SK-MEL-5 (cell line): ENCODE data around the gene PTPN4. TPM values are rescaled to one million over a fixed set of nuclear protein-coding genes. Genes with fewer than 3 reads are reported as not detected.
"Not testable (repeated sequence)": the region's sequence is repeated elsewhere in the genome, so short reads cannot be mapped to it uniquely, and the experiment has no call there.

Source experiments
- DNase-seq: peaks from one replicate; pipeline ENCODE4 v3.0.0-alpha.2; 2016; ENCODE audit warnings: low read depth, low spot score
- in situ Hi-C: cut with HindIII; loops from 2 replicates; pipeline ENCODE4 v1.10.0; 2016; ENCODE audit warnings: low sequenced_read_pairs, high pct_unique_total_duplicates, low pct_unique_long_range_greater_than_20kb
- total RNA-seq: library from RNA; depleted of rRNA; stranded (reverse); fragments of >200 nt; shearing (Covaris generic); gene quantifications from 2 replicates; pipeline ENCODE4 v1.2.3, GENCODE V29; 2014

PTPN4 gene
- total RNA-seq, 1 experiment from 2014 or later, result 15.7 TPM

GRCh38 chr2:119941388-119941787, 181.7 kb downstream of the PTPN4 start:
- DNase-seq, result no peak
- in situ Hi-C loops, result no loop called here

- no peak for DNase-seq
- in situ Hi-C loops, result no loop called here
Measured at GRCh38 chr2:119941981-119942513, 182.3 kb downstream of the PTPN4 start.

DNA sequence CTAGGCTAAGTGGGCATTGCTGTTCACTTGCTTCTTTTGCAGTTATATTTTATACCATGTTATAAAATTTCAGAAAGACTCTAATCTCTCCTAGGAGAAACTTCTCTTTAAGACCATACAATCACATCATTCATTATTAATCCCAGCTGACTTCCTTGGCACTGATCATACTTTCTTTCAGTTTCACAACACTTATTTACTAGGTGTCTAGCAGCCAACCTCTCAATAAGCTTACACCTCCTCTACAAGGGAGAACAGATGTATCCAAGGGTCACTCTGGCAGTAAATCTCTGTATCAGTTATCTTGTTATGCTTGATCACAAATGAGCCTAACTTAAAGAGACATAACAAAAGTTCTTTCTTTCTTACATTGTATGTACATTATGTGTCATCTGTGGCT, 183.3 kb downstream of the PTPN4 start:
- DNase-seq, result peak; percentile 17
- in situ Hi-C loops, result no loop called here

DNA sequence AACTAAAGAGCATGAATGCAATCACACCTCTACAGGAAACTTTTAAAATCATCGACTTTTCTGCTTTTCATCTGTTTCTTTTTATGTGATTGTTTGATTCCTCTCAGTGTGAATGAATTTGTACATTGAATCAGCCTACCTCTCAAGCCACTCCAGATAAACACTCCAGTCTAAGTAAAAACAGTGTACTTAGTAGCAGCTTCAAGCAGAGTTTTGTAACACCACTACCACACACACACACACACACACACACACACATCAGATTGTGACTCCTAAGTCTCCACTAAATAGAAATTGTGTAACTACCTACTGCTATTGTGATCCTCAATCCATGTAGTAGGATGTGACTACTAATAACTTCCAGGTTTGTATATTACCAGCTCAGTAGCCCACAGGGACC, 187.8 kb downstream of the PTPN4 start:
- in situ Hi-C loops, result no loop called here
- DNase-seq, result no peak

DNA sequence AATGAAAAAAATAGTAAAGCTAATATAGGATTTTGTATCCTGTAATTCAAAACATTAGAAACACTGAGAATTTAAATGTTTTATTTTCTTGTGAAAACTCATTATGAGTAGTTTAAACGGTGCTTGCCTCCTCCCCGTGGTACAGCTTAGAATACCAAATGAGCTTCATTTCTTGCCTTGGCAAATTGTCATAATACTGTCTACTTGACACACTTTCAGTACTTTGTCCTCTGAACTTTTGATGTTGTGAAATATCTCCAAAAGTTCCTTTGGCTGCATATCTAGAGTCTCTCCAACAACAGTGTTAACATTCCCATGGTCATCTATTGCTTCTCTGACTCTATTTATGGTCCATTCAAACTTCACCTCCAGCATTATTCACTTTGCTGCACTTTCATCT, 191.2 kb downstream of the PTPN4 start:
- in situ Hi-C loops, result no loop called here
- DNase-seq, result no peak

DNA sequence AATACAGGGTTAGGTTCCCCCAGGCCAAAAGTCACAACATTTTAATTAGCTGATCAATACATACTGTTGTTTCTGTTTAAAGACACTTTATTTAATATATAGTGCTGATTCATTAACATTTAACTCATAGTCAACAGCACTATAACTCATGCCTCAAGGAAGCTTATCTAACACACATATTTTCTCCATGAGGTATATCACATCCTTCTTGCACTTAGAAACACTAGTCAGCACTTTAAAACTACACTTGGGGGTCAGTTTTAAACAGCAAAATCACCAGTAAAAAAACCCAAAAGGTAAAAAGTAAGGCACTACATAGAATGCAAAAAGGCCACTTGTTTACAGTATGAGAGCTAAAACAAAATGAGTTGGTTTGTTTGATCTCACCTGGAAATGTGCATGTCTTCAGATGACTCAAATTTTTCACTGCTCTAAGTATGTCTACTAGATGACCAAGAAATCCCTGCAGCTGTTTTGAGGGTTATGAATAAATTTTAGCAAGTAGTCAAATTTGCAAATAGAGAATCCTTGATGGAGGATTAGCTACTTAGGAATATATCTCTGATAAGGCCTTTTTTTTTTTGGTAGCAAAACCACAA, 199.0 kb downstream of the PTPN4 start:
- no peak for DNase-seq
- in situ Hi-C loops, result no loop called here

- in situ Hi-C loops, result no loop called here
- DNase-seq, result no peak
Measured at GRCh38 chr2:119960821-119961220, 201.1 kb downstream of the PTPN4 start.

DNA sequence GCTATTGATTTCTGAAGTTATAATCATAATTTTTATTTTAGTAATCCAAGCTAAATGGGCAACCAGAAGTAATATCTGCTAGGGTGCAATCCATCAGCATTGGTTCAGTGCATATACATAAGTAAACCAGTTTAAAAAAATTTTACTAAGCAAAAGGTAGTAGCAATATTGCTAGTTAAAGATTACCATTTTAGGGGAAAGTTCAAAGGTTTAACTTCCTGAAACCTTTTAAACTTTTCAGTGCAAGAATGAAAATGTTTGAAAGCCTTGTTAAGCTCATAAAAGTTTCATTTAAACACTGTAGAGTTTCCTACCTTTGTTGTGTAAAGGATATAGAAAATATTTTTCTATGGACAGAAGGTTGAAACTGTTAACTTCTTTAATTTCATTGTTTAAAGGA, 222.2 kb downstream of the PTPN4 start:
- no peak for DNase-seq
- in situ Hi-C loops, result no loop called here

DNA sequence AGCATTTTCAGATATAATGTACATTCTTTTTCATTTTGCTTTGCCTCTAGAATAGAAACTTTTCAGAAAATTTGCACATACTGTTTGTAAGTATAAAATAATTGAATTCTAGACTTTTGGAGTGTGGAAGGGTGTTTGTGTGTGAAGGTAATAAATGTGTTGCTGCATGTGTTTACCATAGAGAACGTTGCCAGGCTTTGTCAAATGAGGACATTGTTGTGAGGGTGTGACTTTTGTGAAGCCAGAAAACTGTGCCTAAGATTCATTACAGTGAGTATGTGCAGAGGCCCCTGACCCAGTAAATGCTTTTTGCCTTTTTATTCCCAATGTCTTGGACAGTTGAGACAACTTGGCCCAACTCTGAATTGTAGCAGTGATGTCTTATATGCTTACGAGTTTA, 222.8 kb downstream of the PTPN4 start:
- no peak for DNase-seq
- in situ Hi-C loops, result no loop called here

DNA sequence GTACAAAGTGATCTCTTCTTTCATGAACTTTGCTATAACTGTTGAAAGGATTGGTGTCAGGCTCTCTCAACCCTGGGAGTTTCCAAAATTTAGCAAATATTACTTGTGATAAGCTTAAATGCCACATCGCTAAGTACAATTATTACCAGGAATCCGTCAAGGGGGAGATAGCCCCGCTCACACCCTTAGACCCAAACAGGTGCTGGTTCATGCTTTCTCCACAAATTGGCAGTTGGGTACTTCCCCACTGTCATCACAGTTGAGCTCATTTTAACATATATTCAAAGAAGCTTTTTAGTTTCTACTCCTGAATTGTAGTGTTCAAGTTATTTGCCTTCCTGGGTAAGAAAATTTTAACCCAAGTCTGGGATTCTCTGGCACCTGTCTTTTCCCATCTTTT, 223.4 kb downstream of the PTPN4 start:
- in situ Hi-C loops, result no loop called here

DNA sequence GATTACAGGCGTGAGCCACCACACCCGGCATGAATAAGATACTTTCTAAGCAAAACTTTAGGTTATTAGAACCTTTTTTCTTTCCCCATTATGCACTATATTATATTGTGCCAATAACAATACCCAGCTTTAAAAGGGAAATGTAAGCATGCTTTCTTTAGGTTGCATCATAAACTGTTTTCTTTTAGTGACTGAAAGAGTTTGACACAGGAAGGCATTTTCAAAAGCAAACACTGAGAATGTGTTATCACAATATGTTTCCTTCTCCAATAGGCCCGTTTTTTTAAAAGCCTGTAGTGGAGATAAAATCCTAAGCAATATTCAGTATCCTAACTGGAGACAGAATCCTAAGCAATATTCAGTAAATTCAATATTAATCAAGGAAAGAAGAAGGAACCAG, 236.4 kb downstream of the PTPN4 start:
- in situ Hi-C loops, result no loop called here

More for the DNA sequence above, 223.4 kb downstream of the PTPN4 start:
- no peak for DNase-seq

DNA sequence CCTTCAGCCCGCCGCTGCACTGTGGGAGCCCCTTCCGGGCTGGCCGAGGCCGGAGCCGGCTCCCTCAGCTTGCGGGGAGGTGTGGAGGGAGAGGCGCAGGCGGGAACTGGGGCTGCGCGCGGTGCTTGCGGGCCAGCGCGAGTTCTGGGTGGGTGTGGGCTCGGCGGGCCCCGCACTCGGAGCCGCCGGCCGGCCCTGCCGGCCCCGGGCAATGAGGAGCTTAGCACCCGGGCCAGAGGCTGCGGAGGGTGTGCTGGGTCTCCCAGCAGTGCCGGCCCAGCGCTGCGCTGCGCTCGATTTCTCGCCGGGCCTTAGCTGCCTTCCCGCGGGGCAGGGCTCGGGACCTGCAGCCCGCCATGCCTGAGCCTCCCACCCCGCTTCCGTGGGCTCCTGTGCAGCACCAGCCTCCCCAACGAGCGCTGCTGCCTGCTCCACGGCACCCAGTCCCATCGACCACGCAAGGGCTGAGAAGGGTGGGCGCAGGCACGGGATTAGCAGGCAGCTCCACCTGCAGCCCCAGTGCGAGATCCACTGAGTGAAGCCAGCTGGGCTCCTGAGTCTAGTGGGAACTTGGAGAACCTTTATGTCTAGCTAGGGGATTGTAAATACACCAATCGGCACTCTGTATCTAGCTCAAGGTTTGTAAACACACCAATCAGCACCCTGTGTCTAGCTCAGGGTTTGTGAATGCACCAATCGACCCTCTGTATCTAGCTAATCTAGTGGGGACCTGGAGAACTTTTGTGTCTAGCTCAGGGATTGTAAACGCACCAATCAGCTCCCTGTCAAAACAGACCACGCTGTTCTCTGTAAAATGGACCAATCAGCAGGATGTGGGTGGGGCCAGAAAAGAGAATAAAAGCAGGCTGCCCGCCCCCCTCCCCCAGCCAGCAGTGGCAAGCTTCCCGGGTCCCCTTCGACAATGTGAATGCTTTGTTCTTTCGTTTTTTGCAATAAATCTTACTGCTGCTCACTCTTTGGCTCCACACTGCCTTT, 237.5 kb downstream of the PTPN4 start:
- in situ Hi-C loops, DNase-seq: not testable (repeated sequence)

More for the DNA sequence above, 236.4 kb downstream of the PTPN4 start:
- no peak for DNase-seq

DNA sequence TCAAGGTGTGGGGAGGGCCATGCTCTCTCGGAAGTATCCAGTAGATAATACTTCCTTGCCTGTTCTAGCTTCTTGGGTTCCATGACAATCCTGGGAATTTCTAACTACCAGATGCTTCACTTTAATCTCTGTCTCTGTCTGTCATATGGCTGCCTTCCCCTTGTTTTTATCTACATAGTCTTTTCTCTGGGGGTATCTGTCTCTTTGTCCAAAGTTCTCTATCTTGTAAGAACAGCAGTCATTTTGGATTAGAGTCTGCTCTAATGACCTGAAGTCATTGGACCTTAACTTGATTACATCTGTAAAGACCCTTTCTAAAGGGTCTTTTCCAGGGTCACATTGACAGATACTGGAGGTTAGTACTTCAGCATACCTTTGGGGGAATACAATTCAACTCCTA, 241.7 kb downstream of the PTPN4 start:
- in situ Hi-C loops, result no loop called here
- no peak for DNase-seq

DNA sequence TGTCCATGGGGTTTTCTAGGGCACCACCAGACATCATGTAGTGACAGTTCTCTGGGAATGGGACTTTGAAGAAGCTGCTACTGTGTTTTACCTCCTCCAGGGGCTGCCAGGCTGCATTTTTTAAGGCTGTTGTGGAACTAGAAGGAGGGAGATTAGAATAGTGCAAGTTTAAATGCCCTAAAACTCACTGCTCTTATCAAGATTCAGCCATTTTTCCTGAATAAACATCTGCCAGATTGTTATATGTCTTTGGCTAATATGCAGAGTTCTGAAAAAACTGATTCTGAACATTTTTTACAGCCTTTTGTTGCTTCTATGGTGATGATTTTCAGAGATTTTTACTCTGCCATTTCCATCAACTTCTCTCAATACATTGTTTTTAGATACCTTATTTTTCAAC, 244.5 kb downstream of the PTPN4 start:
- in situ Hi-C loops, result no loop called here

GRCh38 chr2:120005834-120006521, 246.3 kb downstream of the PTPN4 start:
- DNase-seq, result no peak
- in situ Hi-C loops, result no loop called here

More for the DNA sequence above, 244.5 kb downstream of the PTPN4 start:
- no peak for DNase-seq

- in situ Hi-C loops, result no loop called here
- no peak for DNase-seq
Measured at GRCh38 chr2:120007851-120008250, 248.1 kb downstream of the PTPN4 start.

DNA sequence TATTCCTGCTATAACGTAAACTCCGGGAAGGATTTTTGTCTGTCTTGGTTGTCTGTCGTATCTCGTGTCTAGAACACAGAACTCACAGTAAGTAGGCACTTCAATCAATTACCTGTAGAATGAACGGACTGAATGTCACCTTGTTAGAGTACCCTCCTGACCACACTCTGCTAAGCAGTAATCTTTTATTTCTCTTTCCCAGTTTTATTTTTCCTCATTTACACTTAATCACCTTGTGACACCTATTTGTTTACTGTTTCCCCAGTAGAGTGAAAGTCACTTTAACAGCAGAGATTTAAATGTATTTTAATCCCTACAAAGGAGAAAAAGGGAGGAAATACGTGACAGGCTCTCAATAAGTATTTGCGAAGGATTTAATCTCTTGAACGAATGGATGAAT, 252.6 kb downstream of the PTPN4 start:
- in situ Hi-C loops, result no loop called here
- no peak for DNase-seq
